HCT116 (cell line): Measurements from ENCODE around the gene CGNL1.

Experiments
- ELF1 ChIP-seq: IDR thresholded peaks from 2 replicates; pipeline ENCODE4 v1.6.1; 2012; ENCODE audit warnings: low read depth, borderline replicate concordance
- EZH2 ChIP-seq: fragments of 200-600 bp; sonication (generic); IDR thresholded peaks from 2 replicates; pipeline ENCODE4 v1.6.1; 2017; ENCODE audit warnings: antibody characterized with exemption, mixed run types
- POLR2A ChIP-seq: IDR thresholded peaks from 2 replicates; pipeline ENCODE4 v1.7.0; 2011; ENCODE audit warnings: borderline replicate concordance; ENCODE audit not compliant: insufficient read depth, insufficient read length; ENCODE audit errors: extremely low read depth
- POLR2AphosphoS5 ChIP-seq: IDR thresholded peaks from 2 replicates; pipeline ENCODE4 v1.6.1; 2011; ENCODE audit warnings: mild to moderate bottlenecking, low read depth, low read length, moderate library complexity
- RAD21 ChIP-seq: IDR thresholded peaks from 2 replicates; pipeline ENCODE4 v1.6.1; 2012; ENCODE audit warnings: low read depth, mild to moderate bottlenecking
- SIN3A ChIP-seq: IDR thresholded peaks from 2 replicates; pipeline ENCODE4 v1.6.1; 2012; ENCODE audit warnings: low read depth
- YY1 ChIP-seq: IDR thresholded peaks from 2 replicates; pipeline ENCODE4 v1.6.1; 2011; ENCODE audit warnings: low read length, low read depth, moderate library complexity, mild to moderate bottlenecking; ENCODE audit not compliant: insufficient replicate concordance; ENCODE audit errors: extremely low read depth
- ZBTB33 ChIP-seq: IDR thresholded peaks from 2 replicates; pipeline ENCODE4 v1.6.1; 2011; ENCODE audit warnings: mild to moderate bottlenecking, low read length, moderate library complexity; ENCODE audit not compliant: insufficient replicate concordance; ENCODE audit errors: extremely low read depth
- ZFX ChIP-seq: fragments of 450-650 bp; IDR thresholded peaks from 2 replicates; pipeline ENCODE4 v1.6.1; 2017
- TF ChIP-seq, protein P1 (sequence below), 3 experiments: fragments of 200-600 bp in 1 of 3; sonication (generic) in 1 of 3; IDR thresholded peaks in 2 of 3; conservative IDR thresholded peaks in 1 of 3; 2 replicates each; pipeline ENCODE4 v1.5.1; 2012 to 2017; ENCODE audit warnings: low read depth in 2 of 3, low read length in 2 of 3, antibody characterized with exemption in 1 of 3, borderline replicate concordance in 1 of 3, control low read depth in 1 of 3, mild to moderate bottlenecking in 1 of 3, mixed read lengths in 1 of 3, mixed run types in 1 of 3, moderate library complexity in 1 of 3; ENCODE audit not compliant: insufficient read depth in 1 of 3
- TF ChIP-seq, protein P2 (sequence below): IDR thresholded peaks from 2 replicates; pipeline ENCODE4 v1.6.1; 2012; ENCODE audit warnings: low read depth
- TF ChIP-seq, protein P3 (sequence below): IDR thresholded peaks from 2 replicates; pipeline ENCODE4 v1.6.1; 2012

GRCh38 chr15:57460208-57460816 is 84.0 kb downstream of the CGNL1 start:
- TF ChIP-seq, protein P1, sequence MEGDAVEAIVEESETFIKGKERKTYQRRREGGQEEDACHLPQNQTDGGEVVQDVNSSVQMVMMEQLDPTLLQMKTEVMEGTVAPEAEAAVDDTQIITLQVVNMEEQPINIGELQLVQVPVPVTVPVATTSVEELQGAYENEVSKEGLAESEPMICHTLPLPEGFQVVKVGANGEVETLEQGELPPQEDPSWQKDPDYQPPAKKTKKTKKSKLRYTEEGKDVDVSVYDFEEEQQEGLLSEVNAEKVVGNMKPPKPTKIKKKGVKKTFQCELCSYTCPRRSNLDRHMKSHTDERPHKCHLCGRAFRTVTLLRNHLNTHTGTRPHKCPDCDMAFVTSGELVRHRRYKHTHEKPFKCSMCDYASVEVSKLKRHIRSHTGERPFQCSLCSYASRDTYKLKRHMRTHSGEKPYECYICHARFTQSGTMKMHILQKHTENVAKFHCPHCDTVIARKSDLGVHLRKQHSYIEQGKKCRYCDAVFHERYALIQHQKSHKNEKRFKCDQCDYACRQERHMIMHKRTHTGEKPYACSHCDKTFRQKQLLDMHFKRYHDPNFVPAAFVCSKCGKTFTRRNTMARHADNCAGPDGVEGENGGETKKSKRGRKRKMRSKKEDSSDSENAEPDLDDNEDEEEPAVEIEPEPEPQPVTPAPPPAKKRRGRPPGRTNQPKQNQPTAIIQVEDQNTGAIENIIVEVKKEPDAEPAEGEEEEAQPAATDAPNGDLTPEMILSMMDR (IDR thresholded peaks at IDR 0.05 in 2 of 3, conservative IDR thresholded peaks at IDR 0.05 in 1 of 3; ENCODE audit: borderline replicate concordance in 1 of 3, insufficient read depth in 1 of 3, low read depth in 2 of 3, low read length in 2 of 3) = no peak
- no peak for TF ChIP-seq POLR2AphosphoS5
- no peak for TF ChIP-seq ZFX
- no peak for TF ChIP-seq ZBTB33
- TF ChIP-seq, protein P2, sequence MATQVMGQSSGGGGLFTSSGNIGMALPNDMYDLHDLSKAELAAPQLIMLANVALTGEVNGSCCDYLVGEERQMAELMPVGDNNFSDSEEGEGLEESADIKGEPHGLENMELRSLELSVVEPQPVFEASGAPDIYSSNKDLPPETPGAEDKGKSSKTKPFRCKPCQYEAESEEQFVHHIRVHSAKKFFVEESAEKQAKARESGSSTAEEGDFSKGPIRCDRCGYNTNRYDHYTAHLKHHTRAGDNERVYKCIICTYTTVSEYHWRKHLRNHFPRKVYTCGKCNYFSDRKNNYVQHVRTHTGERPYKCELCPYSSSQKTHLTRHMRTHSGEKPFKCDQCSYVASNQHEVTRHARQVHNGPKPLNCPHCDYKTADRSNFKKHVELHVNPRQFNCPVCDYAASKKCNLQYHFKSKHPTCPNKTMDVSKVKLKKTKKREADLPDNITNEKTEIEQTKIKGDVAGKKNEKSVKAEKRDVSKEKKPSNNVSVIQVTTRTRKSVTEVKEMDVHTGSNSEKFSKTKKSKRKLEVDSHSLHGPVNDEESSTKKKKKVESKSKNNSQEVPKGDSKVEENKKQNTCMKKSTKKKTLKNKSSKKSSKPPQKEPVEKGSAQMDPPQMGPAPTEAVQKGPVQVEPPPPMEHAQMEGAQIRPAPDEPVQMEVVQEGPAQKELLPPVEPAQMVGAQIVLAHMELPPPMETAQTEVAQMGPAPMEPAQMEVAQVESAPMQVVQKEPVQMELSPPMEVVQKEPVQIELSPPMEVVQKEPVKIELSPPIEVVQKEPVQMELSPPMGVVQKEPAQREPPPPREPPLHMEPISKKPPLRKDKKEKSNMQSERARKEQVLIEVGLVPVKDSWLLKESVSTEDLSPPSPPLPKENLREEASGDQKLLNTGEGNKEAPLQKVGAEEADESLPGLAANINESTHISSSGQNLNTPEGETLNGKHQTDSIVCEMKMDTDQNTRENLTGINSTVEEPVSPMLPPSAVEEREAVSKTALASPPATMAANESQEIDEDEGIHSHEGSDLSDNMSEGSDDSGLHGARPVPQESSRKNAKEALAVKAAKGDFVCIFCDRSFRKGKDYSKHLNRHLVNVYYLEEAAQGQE = no peak
- no peak for TF ChIP-seq POLR2A
- TF ChIP-seq YY1 = no peak
- TF ChIP-seq EZH2 = no peak
- TF ChIP-seq SIN3A = no peak
- TF ChIP-seq, protein P3, sequence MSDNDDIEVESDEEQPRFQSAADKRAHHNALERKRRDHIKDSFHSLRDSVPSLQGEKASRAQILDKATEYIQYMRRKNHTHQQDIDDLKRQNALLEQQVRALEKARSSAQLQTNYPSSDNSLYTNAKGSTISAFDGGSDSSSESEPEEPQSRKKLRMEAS = no peak
- no peak for TF ChIP-seq RAD21
- no peak for TF ChIP-seq ELF1
